ENCODE data around the gene DENND1A.

- no peak for TF ChIP-seq GATA2 (IDR thresholded peaks at IDR 0.05; ENCODE audit: low read depth, low read length)
- TF ChIP-seq GATA3 (IDR thresholded peaks at IDR 0.05; ENCODE audit: low read depth, low read length), result no peak
Measured at GRCh38 chr9:123676869-123677268, 253.1 kb downstream of the DENND1A start.

Data from SH-SY5Y (cell line).